MM.1S (cell line): ENCODE results near the gene NEU1.

ENCODE experiments used
- EZH2 ChIP-seq: fragments of 300-600 bp; sonication (generic); optimal IDR thresholded peaks from 2 replicates; pipeline ENCODE3; 2017; ENCODE audit warnings: low read depth, mild to moderate bottlenecking, antibody characterized with exemption, low read length, mixed read lengths
- EZH2phosphoT487 ChIP-seq: fragments of 300-600 bp; sonication (generic); IDR thresholded peaks from 2 replicates; pipeline ENCODE4 v1.6.1; 2018; ENCODE audit warnings: antibody characterized with exemption, low read length
- TF ChIP-seq, protein P1 (sequence below): fragments of 300-600 bp; sonication (generic); IDR thresholded peaks from 2 replicates; pipeline ENCODE4 v1.5.1; 2016; ENCODE audit warnings: antibody characterized with exemption, low read length, mixed read lengths

DNA sequence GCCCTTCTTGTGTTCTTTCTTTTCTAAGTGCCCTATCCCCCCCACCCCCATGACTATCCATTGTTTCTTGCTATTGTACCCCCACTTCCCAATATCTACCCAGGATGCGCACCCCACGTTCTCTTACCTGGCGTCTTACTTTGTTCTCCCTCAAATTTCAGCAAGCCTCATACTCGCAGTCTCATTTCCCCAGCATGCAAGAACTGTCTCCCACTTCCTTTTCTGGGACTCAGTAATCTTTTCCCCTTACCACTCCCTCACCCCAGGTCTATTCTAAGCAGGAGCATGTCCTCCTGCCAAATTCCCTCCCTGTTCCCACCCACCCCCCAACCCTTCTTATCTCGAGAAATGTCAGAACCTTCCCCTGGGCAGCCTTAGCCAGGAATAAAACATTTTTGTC, 36.6 kb upstream of the NEU1 start:
- TF ChIP-seq, protein P1, sequence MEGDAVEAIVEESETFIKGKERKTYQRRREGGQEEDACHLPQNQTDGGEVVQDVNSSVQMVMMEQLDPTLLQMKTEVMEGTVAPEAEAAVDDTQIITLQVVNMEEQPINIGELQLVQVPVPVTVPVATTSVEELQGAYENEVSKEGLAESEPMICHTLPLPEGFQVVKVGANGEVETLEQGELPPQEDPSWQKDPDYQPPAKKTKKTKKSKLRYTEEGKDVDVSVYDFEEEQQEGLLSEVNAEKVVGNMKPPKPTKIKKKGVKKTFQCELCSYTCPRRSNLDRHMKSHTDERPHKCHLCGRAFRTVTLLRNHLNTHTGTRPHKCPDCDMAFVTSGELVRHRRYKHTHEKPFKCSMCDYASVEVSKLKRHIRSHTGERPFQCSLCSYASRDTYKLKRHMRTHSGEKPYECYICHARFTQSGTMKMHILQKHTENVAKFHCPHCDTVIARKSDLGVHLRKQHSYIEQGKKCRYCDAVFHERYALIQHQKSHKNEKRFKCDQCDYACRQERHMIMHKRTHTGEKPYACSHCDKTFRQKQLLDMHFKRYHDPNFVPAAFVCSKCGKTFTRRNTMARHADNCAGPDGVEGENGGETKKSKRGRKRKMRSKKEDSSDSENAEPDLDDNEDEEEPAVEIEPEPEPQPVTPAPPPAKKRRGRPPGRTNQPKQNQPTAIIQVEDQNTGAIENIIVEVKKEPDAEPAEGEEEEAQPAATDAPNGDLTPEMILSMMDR = no peak
- no peak for TF ChIP-seq EZH2phosphoT487
- no peak for TF ChIP-seq EZH2
